ENCODE measurements around the gene TMEM31. TPM values are rescaled to one million over a fixed set of nuclear protein-coding genes. Genes with fewer than 3 reads are reported as not detected.

TMEM31 gene
- total RNA-seq, 1 donor from 2014 or later, result not detected

DNA sequence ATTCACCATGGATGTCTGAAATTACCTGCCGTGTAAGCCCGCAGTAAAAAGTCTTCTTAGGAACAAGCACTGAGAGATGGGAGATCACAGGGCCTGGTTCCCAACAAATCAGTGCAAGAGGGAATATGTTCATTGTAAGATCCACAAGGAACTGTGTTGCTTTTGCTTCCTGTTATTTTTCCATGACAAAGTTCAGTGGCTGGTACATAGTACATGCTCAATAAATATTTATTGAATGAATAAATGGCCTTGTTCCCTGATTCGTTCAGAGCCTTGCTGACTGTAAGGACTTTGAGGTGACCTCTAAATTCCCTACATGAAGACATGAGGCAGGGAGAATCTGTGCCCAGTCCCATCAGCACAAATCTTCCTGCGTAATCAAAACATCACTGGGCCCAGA, 7.4 kb downstream of the TMEM31 start:
- Mint-ChIP-seq H3K36me3 (ENCODE audit: low read depth, unreplicated experiment) (no peaks in the 10 kb centered on the region), H3K4me3 (ENCODE audit: unreplicated experiment) (no peak overlapping the region), H3K4me1 (ENCODE audit: unreplicated experiment) (no peaks in the 10 kb centered on the region), H3K27me3 (ENCODE audit: unreplicated experiment) (peaks cover 7% of the 10 kb centered on the region), H3K27ac (ENCODE audit: unreplicated experiment) (no peak overlapping the region), H3K9me3 (ENCODE audit: unreplicated experiment) (no peaks in the 10 kb centered on the region)
- DNase-seq (ENCODE audit: low spot score), result no peak
- TF ChIP-seq, protein P1, sequence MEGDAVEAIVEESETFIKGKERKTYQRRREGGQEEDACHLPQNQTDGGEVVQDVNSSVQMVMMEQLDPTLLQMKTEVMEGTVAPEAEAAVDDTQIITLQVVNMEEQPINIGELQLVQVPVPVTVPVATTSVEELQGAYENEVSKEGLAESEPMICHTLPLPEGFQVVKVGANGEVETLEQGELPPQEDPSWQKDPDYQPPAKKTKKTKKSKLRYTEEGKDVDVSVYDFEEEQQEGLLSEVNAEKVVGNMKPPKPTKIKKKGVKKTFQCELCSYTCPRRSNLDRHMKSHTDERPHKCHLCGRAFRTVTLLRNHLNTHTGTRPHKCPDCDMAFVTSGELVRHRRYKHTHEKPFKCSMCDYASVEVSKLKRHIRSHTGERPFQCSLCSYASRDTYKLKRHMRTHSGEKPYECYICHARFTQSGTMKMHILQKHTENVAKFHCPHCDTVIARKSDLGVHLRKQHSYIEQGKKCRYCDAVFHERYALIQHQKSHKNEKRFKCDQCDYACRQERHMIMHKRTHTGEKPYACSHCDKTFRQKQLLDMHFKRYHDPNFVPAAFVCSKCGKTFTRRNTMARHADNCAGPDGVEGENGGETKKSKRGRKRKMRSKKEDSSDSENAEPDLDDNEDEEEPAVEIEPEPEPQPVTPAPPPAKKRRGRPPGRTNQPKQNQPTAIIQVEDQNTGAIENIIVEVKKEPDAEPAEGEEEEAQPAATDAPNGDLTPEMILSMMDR (IDR thresholded peaks at IDR 0.05; ENCODE audit: unreplicated experiment), result no peak

DNA sequence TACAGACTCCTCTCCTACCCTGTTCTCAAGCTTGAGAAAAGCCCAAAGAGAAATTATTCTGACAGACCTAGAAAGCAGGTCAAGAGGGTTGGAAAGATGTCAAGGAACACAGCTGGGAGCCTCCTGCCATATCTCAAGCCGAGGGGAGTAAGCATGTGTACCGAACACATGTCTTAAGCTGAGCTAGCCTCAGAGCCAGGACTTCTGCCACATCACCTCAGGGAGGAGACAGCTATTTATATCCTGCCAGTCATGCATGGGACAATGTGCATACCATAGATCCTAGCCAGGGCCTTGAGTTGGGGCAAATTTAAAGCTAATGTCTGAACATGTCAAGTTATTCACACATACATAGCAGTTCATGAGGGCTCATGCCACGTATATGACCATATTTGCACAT, 11.8 kb downstream of the TMEM31 start:
- Mint-ChIP-seq H3K9me3 (ENCODE audit: unreplicated experiment) (no peaks in the 10 kb centered on the region), H3K36me3 (ENCODE audit: low read depth, unreplicated experiment) (no peaks in the 10 kb centered on the region), H3K27ac (ENCODE audit: unreplicated experiment) (no peak overlapping the region), H3K27me3 (ENCODE audit: unreplicated experiment) (no peaks in the 10 kb centered on the region), H3K4me1 (ENCODE audit: unreplicated experiment) (no peaks in the 10 kb centered on the region), H3K4me3 (ENCODE audit: unreplicated experiment) (no peak overlapping the region)
- no peak for DNase-seq (ENCODE audit: low spot score)
- TF ChIP-seq, protein P1 (IDR thresholded peaks at IDR 0.05; ENCODE audit: unreplicated experiment), result no peak

- no peak overlapping the region for H3K4me3 Mint-ChIP-seq (ENCODE audit: unreplicated experiment)
- TF ChIP-seq, protein P1 (IDR thresholded peaks at IDR 0.05; ENCODE audit: unreplicated experiment), result no peak
- no peaks in the 10 kb centered on the region for H3K36me3 Mint-ChIP-seq (ENCODE audit: low read depth, unreplicated experiment)
- no peaks in the 10 kb centered on the region for H3K9me3 Mint-ChIP-seq (ENCODE audit: unreplicated experiment)
- no peak overlapping the region for H3K27ac Mint-ChIP-seq (ENCODE audit: unreplicated experiment)
- peaks cover 23% of the 10 kb centered on the region for H3K4me1 Mint-ChIP-seq (ENCODE audit: unreplicated experiment)
- H3K27me3 Mint-ChIP-seq (ENCODE audit: unreplicated experiment), result no peaks in the 10 kb centered on the region
- DNase-seq (ENCODE audit: low spot score), result no peak
These were observed 15.8 kb downstream of the TMEM31 start for GRCh38 chrX:103726477-103726876.

GRCh38 chrX:103727115-103727514, 16.4 kb downstream of the TMEM31 start:
- Mint-ChIP-seq H3K27me3 (ENCODE audit: unreplicated experiment) (no peaks in the 10 kb centered on the region), H3K9me3 (ENCODE audit: unreplicated experiment) (no peaks in the 10 kb centered on the region), H3K36me3 (ENCODE audit: low read depth, unreplicated experiment) (no peaks in the 10 kb centered on the region), H3K27ac (ENCODE audit: unreplicated experiment) (no peak overlapping the region), H3K4me3 (ENCODE audit: unreplicated experiment) (no peak overlapping the region), H3K4me1 (ENCODE audit: unreplicated experiment) (peaks cover 29% of the 10 kb centered on the region)
- no peak for DNase-seq (ENCODE audit: low spot score)
- TF ChIP-seq, protein P1 (IDR thresholded peaks at IDR 0.05; ENCODE audit: unreplicated experiment), result no peak

- no peak overlapping the region for H3K27ac Mint-ChIP-seq (ENCODE audit: unreplicated experiment)
- DNase-seq (ENCODE audit: low spot score), result no peak
These were observed 18.3 kb downstream of the TMEM31 start for GRCh38 chrX:103729015-103729414.

More at GRCh38 chrX:103729015-103729414, 18.3 kb downstream of the TMEM31 start:
- Mint-ChIP-seq H3K27me3 (ENCODE audit: unreplicated experiment) (no peaks in the 10 kb centered on the region), H3K4me1 (ENCODE audit: unreplicated experiment) (peaks cover 30% of the 10 kb centered on the region), H3K9me3 (ENCODE audit: unreplicated experiment) (no peaks in the 10 kb centered on the region), H3K4me3 (ENCODE audit: unreplicated experiment) (no peak overlapping the region), H3K36me3 (ENCODE audit: low read depth, unreplicated experiment) (no peaks in the 10 kb centered on the region)
- TF ChIP-seq, protein P1 (IDR thresholded peaks at IDR 0.05; ENCODE audit: unreplicated experiment), result no peak

All from endothelial cell (in vitro differentiated cells).